ENCODE results near the gene TMEM72.
A peak's percentile ranks its signal among the peaks of the same experiment; 100 is the strongest.
"Not testable (repeated sequence)": the region's sequence is repeated elsewhere in the genome, so short reads cannot be mapped to it uniquely, and the experiment has no call there.

The TMEM72 gene

GRCh38 chr10:44911081-44911540, at the start of gene TMEM72:
Gene TMEM72, plus strand, starts transcription at chr10:44911337. Its CDS starts 176 bp downstream, at chr10:44911513.
- DNase-seq (ENCODE audit: low read depth) = no peak

- no peak for DNase-seq (ENCODE audit: low read depth)
These were observed 49.0 kb upstream of the TMEM72 start for GRCh38 chr10:44862006-44862751.

GRCh38 chr10:44862924-44863323, 48.2 kb upstream of the TMEM72 start:
- no peak for DNase-seq (ENCODE audit: low read depth)

GRCh38 chr10:44863344-44864047, 47.6 kb upstream of the TMEM72 start:
- no peak for DNase-seq (ENCODE audit: low read depth)

- DNase-seq (ENCODE audit: low read depth) = no peak
These were observed 47.1 kb upstream of the TMEM72 start for GRCh38 chr10:44864051-44864450.

- DNase-seq (ENCODE audit: low read depth) = peak; percentile 74
These were observed 46.4 kb upstream of the TMEM72 start for GRCh38 chr10:44864637-44865288.

- DNase-seq (ENCODE audit: low read depth) = no peak
These were observed 45.9 kb upstream of the TMEM72 start for GRCh38 chr10:44865289-44865671.

DNA sequence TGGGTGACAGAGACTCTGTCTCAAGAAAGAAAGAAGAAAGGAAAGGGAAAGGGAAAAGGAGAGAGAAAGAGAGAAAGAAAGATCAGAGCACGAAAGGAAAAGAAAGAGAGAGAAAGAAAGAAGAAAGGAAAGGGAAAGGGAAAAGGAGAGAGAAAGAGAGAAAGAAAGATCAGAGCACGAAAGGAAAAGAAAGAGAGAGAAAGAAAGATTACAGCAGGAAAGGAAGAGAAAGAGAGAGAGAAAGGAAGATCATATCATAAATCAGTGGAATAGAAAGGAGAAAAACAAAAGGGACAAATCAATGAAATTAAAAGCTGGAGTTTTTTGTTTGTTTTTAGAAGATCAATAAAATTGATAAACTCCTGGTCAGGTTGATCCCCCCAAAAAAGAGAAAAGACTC, 44.8 kb upstream of the TMEM72 start:
- not testable (repeated sequence) for DNase-seq (ENCODE audit: low read depth)

DNA sequence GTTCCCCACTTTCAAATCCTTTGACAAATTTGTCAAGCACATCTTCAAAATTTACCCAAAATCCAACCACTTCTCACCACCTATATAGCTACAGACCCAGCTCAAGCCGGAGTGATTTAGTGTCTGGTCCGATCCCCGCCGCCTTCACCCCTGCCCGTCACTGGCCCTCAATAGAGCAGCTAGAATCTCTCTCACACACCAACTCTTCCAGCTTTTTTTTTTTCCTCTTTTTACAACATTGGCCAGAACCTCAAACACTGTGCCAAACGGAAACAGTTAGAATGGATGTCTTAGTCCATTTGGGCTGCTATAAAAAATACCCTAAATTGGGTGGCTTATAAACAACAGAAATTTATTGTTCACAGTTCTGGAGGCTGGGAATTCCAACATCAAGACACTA, 41.1 kb upstream of the TMEM72 start:
- DNase-seq (ENCODE audit: low read depth) = no peak

DNA sequence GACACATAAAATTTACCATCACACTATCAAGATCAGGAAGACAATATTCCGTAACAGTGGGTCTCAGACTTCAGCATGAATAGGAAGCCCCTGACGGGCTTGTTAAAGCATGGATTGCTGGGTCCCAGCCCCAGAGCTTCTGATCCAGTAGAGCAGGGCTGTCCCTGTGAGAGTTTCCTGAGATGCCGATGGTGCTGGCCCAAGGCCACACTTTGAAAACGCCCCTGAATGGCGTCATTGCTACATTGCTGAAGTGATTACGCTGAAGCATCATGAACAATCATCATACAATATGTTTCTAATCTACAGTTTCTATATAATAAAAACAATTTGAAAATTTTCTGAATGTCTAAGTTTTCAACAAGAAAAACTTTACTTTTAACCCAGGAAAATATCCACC, 38.0 kb upstream of the TMEM72 start:
- DNase-seq (ENCODE audit: low read depth) = no peak

- DNase-seq (ENCODE audit: low read depth) = no peak
These were observed 37.0 kb upstream of the TMEM72 start for GRCh38 chr10:44874166-44874565.

DNA sequence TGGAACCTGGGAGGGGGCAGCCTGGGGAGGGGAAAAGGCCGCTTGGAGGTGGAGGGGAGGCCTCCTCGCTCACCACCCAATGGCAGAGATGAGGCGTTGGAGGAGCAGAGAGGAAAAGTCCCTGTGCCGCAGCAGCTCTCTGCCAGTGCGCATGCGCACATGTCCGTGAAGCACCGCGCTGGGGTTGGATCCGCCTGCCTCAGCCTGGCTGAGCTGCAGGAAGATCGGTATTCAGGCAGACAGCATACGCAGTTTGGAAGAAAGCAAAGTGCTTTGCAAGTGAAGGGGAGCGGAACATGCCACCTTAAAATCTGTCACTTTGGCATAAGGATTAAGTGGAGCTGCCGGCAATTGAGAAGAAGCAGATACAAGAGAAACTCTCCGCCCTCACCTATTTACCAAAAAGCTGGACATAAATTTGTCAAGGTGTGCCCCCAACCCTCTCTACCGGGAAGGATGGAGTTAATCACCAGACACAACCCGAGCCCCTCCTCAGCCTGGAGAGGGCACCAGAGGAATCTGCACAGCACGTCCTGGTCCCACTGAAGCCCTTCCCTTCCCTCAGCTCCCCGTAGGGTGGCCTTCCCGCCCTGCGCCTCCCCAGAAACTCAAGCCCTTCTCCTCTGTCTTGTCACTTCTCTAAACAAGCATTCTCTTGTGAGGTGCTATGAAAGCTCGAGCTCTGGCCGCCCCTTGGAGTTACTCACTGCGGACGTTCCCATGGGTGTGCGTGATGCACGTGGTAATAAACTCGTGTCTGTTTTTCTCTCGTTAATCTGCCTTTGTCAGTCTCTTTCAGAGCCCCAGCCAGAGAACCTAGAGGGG, 32.2 kb upstream of the TMEM72 start:
- DNase-seq (ENCODE audit: low read depth) = peak; percentile 59

- no peak for DNase-seq (ENCODE audit: low read depth)
These were observed 31.6 kb upstream of the TMEM72 start for GRCh38 chr10:44879531-44879899.

DNA sequence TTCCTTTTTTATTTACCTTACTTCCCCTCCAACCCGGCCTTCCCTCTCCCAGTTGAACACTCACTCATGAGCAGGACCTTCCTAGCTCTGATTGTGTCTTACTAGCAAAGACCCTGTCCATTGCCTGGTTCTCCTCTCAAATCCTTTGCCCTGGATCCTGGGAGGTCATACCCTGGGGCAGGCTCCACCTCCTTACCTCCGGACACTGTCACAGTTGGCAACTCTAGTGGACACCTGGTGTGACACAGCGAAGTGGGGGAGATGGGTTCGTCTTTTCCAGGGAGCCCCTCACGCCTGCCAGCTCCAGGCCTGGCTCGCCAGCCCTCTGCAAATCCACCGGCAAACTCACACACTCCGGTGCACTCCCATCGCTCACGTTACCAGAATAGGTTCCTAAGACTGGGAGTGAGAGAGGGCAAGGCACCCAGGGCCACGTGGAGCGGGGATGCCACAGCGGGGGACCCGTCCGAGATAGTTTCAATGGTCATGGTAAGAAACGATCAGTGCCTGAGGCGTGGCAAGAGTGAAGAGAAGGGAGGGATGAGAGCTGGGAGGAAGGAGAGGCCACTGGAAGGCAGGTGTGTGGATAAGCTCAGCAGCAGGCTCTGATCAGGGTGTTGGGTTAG, 30.9 kb upstream of the TMEM72 start:
- DNase-seq (ENCODE audit: low read depth) = no peak

DNA sequence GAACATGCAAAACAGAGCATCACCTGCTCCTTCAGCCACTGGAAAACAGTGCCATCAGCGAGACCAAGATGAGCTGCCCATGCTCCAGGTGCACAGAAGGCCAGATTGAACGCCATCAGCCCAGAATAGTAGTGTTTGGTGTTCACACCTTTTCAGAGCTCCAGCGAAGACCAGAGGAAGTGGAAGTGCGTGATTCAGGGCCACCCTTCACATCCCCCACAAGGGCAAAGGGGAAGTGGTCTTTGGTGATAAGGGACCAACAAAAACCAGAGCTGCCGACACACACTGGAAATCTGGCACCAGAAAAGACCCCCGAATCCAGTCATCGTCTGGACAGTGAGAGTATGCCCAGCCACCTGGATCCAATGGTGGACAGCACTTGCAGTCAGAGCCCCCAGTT, 29.5 kb upstream of the TMEM72 start:
- no peak for DNase-seq (ENCODE audit: low read depth)

- no peak for DNase-seq (ENCODE audit: low read depth)
These were observed 28.9 kb upstream of the TMEM72 start for GRCh38 chr10:44882166-44882720.

GRCh38 chr10:44883593-44884331, 27.4 kb upstream of the TMEM72 start:
- no peak for DNase-seq (ENCODE audit: low read depth)

DNA sequence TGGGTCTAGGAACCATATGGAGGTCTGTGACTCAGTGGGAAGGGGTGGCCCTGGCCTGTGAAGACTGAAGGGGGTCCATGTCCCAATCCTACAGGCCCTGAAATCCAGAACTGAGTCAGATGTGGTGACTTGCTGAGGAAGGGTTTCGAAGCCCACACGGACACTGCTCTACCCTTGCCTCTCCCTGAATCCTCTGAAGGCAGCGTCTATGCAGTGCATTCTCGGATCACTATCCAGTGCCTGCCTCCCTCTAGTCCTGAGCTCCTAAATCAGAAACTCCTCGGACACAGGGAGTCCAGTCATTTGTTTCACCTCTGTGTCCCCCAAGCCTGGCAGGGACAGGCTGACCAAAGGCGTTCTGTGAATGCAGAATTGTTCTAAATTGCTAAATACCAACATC, 25.4 kb upstream of the TMEM72 start:
- no peak for DNase-seq (ENCODE audit: low read depth)

DNA sequence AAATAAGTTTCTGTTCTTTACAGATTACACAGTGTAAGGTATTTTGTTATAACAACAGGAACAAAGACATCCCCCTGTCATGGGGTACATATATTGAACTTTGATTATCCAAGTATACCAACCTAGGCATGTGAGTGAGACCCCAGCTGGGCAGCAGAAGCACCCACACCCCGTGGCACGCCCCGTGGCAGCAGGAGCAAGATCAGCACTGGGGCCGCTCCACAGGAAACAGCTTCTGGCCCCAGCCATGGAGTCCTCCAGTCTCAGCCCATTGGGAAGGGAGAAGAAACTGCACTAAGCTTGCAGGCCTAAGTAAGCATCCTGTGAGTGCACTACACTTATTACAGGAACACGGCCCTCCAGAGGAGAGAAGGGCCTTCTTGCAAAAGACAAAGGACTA, 24.2 kb upstream of the TMEM72 start:
- DNase-seq (ENCODE audit: low read depth) = no peak

GRCh38 chr10:44888886-44889285, 22.3 kb upstream of the TMEM72 start:
- DNase-seq (ENCODE audit: low read depth) = no peak

DNA sequence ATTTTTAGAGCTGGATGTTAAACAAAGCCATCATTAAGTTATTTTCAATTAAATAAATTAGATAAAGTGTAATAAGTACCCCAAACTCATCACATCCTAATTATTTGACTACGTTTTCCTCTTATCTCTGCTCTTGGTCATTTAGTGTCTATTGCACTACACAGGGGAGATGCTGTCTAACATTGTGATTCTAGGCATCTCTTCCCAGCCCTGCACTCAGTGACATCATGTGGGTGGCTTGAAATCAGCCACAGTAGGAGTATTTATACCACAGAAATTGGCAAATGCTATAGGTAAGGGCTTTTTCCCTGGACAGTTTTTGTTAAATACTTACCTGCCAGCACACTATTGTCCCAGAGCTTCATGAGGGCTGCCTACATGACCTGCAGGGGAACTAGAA, 21.3 kb upstream of the TMEM72 start:
- DNase-seq (ENCODE audit: low read depth) = no peak
